NCI-H2171 (cell line): ENCODE measurements around the gene C1QTNF3.
"Not testable (repeated sequence)": the region's sequence is repeated elsewhere in the genome, so short reads cannot be mapped to it uniquely, and the experiment has no call there.

Experiments
- DNase-seq: peaks from one replicate; lab custom pipeline; 2025; lab: John Stamatoyannopoulos, UW

Gene C1QTNF3, protein sequence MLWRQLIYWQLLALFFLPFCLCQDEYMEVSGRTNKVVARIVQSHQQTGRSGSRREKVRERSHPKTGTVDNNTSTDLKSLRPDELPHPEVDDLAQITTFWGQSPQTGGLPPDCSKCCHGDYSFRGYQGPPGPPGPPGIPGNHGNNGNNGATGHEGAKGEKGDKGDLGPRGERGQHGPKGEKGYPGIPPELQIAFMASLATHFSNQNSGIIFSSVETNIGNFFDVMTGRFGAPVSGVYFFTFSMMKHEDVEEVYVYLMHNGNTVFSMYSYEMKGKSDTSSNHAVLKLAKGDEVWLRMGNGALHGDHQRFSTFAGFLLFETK

DNA sequence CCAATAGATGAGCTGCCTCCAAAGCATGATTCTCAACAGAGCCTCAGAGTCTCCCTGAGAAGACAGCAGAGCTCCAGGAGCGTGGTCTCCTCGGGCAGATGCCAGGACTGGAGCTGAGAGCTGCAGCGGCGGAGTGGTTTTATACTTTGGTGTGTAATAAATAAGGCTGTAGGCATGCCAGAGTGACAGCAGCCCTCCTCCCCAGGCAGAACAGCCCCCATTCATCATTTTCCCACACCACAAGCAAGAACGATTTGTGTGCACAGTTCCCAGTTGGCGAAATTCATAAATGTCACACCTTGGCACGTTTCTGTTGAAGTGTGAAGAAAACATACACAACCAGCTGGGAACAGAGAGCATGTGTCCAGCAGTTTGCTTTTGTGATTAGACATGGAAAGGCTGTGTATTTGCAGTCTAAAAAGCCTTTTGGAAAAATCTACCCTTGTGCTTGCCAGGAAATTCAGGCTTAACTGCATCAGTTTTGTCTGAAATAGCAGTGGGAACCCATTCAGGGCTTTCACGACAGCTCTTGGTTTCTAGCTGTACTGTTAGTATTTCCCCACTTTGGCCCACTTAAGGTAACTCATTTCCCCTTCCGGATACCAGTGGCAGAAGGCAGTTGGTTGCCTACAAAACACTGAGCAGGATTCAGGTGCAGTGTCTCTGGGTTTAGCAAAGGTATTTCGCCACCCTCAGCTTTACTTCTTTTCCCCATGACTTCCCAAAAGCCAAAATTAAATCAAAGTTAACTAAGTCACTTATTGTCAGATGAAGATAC is at the start of gene C1QTNF3:
C1QTNF3 (minus strand) TSS at position 115 of the 778 bp plus-strand sequence; CDS start at position 27, 88 bp downstream.
- no peak for DNase-seq

DNA sequence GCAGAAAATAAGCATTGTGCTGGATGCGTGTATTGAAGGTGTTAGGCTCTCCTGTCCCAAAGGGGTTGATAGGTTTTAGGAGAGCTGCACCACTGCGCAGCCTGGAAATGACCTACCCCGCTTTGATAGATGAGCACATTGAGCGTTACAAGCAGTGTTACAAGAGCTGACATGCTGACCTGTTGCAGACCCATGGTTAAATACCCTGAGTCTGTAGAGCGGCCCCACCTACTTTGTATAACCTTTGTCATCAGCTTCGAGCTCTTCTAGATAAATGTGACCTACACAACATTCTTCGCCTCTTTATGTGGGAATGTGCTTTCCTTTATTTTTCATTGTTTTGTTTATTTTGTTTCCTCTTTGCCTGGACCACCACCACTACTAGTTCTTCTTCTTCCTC is 48.0 kb upstream of the C1QTNF3 start:
- not testable (repeated sequence) for DNase-seq

DNA sequence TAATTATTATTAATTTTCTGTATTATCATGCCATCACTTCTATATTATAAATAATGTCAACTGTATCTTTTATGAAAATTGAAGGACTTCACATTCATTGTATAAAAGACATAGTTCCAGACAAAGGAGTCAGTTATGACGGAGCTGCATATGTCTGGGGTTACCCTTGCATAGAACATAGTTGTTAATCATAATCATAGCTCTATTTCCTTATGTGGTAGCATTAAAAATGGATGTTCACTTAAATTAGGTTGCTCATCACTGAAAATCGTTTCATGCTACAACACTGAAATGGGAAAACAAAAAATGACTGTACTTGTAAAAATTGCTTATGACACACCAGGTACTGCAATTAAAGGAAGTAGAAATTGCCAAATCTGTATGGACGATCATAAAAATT is 46.8 kb upstream of the C1QTNF3 start:
- DNase-seq = not testable (repeated sequence)

DNA sequence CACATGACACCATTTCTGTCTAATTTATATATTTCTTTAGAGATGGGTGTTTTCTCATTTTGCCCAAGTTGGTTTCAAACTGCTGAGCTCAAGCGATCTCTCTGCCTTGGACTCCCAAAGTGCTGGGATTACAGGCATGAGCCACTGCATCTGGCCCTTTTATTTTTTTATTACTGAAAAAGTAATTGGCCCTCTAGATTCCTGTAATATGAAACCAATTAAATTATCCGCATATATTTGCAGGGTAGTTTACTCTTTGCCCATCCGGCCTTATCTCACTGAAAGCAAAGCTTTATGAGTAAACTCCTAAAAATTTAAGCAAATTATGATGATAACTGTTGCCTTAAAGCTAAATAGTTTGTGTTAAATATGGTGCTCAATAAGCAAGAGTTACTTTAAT is 44.7 kb upstream of the C1QTNF3 start:
- not testable (repeated sequence) for DNase-seq

DNA sequence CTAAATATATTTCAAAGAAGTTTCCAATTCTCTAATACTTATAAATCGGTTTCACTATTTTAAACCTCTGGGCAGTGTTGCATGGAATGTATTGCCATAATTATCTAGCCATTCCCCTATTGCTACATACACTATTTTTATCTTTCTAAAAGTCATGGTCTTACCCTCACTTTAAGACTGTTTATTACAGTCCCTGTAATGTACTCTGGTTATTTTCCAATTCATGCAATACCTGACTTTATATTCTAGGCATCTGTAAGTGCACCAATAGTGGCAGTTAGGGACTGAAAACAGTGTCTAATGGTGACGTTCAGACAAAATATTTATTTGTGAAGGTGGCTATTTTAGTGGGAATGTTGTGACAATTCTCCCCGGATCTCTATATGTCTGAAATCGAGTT is 40.9 kb upstream of the C1QTNF3 start:
- DNase-seq = not testable (repeated sequence)

DNA sequence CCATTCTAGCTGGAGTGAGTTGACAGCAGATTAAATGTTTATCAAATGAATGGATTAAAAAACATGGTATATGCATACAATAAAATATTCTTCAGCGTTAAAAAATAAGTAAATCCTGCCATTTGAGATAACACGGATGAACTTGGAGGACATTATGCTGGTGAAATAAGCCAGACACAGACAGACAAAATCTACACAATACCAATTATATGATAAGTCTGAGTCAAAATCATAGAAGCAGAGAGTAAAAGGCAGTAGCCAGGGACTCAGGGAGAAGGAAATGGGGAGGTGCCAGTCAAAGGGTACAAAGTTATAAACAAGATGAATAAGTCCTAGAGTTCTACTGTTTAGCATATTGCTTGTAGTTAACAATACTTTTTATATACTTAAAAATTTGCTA is 36.5 kb upstream of the C1QTNF3 start:
- DNase-seq = not testable (repeated sequence)

DNA sequence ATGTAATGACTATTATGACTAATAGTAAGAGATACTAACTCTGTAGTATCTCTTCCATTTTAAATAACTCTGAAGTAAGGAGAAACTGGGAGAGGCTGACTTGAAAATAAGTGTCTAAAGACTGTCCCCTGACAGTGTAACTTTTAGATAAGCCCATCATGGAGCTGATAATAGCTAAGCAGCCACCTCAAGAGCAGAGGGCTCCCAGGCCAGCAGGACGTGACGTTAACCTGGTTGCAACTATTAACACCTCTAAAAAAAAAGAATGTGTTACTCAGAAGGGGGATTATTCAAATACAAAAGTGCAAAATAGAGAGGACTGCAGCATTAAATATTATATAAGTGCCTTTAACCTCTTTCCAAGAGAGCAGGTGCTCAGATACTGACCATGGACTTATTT is 34.6 kb upstream of the C1QTNF3 start:
- DNase-seq = not testable (repeated sequence)

DNA sequence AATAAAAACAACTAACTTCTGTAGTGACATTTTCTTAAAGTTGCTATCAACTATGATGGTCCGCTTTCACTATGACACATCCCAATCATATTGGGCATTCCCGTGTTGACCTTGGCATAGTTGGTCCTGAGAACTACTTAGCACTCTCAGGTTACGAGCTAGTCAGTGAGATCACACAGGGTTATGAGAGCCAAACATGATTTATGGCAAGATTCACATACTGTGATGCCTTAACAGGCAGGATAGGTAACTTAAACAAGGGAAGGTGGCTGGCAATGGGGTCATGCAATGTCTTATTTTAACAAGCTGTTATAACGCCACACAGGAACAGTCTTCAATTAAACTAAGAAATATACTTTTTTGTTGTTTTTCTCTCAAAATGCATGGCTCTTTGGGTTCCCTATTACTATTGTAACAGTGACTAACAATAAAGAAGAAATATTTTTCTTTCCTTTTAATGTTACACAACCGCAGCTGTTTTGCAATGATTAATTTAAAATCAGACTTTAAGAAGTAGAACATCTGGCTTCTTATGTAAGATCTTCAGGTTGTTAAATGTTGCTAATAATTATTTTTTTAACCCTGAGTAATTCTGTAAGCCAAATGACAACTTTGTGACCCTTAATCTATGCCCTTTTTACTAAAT is 33.8 kb upstream of the C1QTNF3 start:
- DNase-seq = not testable (repeated sequence)

DNA sequence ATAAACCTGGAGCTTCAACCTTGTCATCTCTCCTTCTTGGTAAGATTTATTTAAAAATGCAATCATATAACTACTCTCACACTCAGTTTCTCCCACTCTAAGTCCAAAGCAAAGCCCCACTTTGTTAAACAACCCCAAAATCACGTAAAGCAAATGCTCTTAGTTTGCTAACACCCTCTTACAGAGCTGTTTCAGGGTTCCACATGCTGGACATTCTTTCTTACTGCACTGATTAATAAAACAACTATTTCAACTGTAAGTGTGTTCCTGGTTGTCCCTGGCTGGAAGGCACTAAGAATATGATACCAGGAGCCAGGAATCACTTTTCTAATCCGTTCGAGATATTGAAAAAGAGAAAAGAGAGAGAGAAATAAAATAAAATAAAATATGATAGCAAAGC is 31.5 kb upstream of the C1QTNF3 start:
- not testable (repeated sequence) for DNase-seq

DNA sequence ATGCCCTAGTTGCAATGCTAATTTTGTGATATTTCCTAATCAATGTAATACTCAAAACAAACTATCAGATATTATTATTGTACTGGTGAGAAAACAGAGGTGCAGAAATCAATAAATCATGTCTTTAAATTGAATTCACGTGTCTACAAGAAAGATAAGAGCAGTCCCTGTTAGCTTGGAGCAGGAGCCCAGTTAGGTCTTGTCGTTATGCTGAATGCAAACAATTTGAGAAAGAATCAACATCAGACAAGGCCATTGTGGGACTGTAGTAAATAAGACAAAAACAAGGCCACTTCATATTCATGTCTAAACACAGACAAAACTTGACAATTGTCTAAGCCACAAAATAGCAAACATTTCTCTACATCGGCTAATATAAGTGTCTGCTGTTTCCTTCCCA is 31.1 kb upstream of the C1QTNF3 start:
- not testable (repeated sequence) for DNase-seq

DNA sequence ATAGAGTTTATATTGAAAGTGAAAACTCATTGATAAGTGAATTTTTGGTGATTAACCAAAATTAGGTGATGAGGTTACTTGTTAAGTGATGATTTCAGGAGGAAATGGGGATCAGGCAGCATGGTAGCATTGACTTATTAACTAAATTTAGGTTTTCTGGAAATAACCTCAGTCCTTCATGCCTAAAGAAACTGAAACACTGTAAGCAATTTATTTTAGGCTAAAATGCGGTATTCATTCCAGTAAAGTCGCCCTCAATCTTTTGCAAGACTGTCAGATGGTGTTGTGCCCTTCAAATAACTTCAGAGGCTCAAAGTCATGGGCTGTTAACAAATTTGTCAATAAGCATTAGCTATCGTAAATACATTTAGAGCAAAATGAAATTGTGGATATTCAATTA is 27.6 kb upstream of the C1QTNF3 start:
- not testable (repeated sequence) for DNase-seq

DNA sequence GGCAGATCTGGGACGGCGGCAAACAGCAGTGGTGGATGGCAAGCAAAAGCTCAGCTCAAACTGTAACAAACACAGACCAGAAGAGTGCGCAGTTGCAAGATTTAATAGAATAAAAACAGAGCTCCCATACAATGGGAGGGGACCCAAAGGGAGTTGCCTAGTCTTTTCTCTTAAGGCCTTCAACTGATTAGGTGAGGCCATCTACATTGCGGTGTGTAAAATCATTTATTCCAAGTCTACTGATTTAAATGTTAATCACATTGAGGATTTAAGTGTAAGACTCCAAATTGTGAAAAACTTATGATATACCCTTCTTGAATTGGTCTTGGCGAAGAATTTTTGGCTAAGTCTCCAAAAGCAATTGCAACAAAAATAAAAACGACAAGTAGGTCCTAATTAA is 21.6 kb upstream of the C1QTNF3 start:
- DNase-seq = no peak

DNA sequence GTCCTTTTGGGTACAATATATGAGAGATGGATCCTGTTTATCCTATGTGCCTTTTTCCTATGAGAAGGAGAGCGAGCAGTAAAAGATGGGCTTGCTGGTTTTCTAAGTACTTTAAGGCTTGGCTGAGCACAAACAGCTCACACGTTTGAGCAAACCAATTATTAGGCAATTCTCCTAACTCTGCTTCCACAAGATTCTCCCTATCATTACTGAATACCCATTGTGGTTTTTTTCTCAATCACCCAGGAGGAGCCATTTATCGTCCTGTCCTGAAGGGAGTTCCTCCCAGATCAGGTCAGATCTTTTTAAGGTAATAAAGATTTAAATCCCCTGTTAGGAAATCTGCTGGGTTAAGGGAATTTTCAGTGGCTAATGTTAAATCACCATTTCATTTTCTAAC is 19.4 kb upstream of the C1QTNF3 start:
- DNase-seq = no peak

DNA sequence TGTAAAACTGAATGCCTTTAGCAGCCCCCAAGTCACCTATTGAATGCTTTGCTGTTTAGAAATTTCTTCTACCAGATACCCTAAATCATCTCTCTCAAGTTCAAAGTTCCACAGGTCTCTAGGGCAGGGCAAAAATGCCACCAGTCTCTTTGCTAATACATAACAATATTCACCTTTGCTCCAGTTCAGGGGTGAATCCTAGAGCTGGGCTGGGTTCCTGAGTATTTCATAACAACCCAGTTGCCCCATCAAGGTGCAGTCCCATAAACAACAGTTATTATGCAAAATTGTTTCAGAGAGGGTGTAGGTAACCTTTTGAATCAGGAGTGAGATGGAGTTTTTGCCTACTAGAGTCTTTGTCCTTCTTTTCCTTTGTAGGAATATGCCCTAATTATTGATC is 19.0 kb upstream of the C1QTNF3 start:
- DNase-seq = no peak

DNA sequence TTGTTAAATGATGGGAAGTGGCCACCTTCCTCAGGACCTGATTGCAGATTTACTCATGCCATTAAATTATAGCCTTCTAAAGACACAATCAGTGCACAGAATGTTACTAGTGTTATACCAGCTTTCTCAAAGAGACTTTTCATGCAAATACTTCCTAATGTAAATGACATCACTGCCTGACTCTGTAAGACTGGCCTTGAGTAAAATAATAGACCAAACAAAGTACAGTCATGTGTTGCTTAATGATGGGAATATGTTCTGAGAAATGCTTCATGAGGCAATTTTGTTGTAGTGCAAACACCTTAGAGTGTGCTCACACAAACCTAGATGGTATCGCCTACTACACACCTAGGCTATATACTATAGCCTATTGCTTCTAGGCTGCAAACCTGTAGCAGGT is 17.0 kb upstream of the C1QTNF3 start:
- no peak for DNase-seq

DNA sequence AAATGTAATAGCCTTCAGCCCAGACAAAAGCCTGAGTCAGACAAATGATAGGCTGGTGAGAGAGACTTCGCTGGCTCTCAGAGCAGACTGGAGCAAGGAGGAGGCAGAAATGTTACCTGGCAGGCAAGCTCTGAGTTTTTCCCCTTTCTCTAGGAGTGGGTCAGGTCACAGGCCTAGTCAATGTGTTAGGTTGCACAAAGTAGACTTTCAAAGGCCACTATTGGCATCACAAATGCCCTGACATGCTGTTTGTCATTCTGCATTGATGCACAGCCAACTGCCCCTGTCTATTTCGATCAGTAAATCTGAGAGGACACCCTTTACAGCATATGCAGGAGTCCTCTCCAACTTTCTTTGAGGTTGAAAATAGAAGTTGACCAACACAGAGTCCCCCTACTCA is 15.5 kb upstream of the C1QTNF3 start:
- no peak for DNase-seq

DNA sequence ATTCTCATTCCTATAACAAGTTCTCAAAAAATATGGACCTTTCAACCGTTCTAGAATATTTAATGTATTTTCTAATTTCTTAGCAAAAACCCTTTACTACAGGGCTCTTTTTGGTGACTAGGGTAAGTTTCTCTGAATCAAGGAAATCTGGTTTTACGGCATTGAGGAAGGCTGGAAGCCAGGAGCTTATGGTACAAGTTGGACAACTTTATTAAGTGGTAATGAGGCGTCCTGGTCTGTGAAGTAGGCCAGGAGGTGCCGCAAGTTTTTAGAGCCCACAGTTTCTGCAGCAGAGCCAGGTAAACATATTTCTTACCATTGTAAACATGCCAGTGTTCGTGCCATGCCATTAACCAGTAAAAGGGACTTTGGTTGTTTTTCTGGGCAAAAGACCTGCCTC is 14.6 kb upstream of the C1QTNF3 start:
- DNase-seq = no peak

DNA sequence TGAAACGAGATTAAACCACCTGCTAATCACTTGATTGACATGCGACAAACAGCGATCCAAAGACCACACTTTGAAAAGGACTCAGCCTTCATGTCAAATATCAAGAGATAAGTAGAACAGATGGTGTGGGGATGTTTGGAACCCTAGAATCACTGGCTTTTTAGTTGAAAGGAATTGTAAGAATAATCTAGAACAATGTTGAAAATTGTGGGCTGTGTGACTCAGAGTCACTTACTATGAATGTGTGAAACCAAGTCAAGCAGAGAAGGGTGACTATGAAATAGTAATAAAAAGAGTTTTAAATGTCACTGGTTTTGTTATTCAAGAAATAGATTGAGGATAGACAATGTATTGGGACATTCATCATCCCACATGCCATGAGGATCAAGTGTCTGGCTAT is 14.1 kb upstream of the C1QTNF3 start:
- no peak for DNase-seq

DNA sequence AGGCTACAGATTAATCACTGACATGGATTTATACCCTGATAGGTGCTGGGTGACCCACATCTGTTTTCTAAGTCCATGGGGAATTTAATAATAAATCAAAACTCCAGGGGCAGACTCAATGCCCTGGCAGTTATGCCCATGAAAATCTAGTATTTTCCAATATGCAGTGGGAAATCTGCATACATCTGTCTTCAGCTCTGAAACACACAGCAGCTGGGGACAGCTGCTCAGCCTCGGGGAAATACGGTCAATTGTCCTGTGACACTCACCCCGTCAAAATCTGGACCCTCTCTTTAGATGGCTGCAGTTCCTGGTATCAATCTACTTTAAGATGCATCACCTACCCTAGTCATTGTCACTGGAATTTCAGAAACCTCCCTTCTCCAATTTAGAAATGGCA is 12.7 kb upstream of the C1QTNF3 start:
- no peak for DNase-seq

DNA sequence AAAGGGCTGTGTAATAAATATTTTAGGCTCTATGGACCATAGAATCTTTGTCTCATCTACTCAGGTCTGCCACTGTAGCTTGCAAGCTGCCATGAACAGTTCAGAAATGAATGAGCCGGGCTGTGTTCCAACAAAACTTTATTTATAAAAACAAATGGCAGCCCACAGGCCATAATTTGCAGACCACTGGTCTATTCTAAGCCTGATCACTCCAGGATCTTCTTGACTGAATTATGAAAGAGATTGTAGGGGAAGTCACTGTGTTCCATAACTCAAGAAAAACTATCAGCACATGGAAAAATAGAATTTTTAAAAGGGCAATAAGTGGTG is 11.4 kb upstream of the C1QTNF3 start:
- DNase-seq = no peak

DNA sequence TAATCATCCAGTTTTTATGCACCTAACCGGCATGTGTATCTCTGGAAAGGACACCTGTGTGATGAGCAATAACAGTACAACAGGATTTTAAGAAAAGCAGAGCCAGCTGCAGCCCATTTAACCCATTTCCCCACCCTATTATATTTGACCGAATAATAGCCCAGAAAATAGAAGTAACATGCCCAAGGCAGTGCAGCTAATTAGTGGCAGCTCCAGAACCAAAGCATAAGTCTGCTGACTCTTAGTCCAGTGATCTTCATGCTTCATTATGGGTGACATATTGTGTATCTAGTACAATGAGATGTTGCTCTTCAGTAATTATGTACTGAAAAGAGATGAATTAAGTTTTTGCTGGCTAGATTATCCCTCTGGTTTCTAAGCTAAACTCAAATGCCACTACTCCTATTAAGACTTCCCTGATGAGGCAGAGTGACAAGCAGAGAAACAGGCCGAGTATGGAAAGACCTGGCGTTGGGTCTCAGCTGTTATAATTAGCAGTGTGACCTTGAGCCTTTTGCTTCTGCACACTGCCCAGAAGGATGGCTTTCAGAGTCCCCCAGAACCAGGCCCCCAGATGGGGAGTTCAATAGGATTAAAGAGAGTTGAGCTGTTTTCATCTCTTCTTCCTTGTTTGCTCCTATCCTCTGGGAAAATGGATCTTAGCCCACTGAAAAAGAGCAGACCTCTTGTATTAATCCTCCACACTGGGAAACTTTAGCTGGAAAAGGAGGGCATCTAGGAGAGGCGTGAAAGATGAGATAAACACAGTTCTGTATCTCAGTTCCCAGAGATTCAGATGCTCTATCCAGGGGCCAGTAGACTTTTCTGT is 10.8 kb upstream of the C1QTNF3 start:
- DNase-seq = no peak

DNA sequence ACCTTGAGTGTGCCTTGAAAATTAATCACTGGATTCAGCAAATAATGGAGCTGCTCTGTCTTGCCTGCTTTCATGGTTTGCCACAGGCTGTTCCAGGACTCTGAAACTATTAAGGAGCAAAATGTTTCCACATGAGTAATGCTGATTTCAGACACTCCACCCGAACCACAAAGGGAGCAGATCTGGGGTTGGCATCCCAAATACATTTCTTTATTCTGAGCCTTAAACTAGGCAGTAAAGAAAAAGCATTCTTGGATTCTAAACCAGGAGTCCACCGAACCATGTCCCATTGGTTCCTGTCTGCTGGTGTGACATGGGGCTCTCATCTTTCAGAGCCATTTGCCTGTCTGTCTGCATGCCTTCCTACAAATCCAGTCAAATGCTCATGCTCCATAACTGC is 10.1 kb upstream of the C1QTNF3 start:
- no peak for DNase-seq
